Measurements from ENCODE around the gene FLNC. TPM values are rescaled to one million over a fixed set of nuclear protein-coding genes. Genes with fewer than 3 reads are reported as not detected.

Gene FLNC
- total RNA-seq, 1 experiment from 2014 or later: not detected

DNA sequence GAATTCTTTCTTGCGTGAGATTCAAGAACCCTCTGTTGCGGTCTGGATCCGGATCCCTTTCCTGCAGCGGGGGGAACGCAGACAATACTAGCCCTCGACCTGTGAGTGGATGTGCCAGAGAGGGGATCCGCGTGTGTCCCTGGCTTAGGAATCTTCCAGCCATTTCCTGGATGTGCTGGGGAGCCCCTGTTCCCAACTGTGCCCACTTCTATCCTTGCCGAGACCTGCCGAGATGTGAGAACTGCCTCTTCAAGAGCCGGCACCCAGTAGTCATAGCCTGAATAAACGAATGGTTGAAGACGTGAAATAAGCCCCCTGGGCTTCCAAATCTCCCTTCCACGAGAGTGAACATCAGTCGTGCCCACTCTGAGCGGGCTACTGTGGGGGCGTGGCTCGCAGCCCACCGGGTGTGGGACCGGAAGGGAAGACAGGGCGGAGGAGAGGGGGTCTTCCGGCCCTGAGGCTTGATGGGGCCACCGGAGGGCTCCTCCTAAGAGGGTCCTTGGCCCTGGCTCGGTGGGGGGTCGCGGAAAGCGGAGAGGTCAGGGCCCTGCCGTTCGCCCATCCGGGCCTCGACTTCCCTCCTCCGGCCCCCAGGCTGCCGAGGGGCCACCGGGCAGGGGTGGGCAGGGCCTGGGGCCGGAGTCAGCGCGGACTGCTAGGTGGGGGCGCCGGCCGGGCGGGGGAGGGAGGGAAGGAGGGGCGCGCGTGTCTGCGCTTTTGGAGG lies 39.7 kb upstream of the FLNC start:
- no peaks in the 10 kb centered on the region for H3K9me3 ChIP-seq (ENCODE audit: low read length)
- peak overlapping the region; percentile 93 for H3K9ac ChIP-seq (ENCODE audit: low read length)
- H3K36me3 ChIP-seq (ENCODE audit: insufficient read depth, low read length): no peaks in the 10 kb centered on the region
- H4K20me1 ChIP-seq (ENCODE audit: insufficient read depth, low read depth, low read length): no peaks in the 10 kb centered on the region
- H2AFZ ChIP-seq (ENCODE audit: low read length): peak overlapping the region; percentile 82; the same call in 1 of the 2 replicates
- no peaks in the 10 kb centered on the region for H3K9me2 ChIP-seq (replicated peaks; ENCODE audit: insufficient read depth, low read length)
- H3K4me3 ChIP-seq (ENCODE audit: low read length): peak overlapping the region; percentile 97
- no peak overlapping the region for H3K27ac ChIP-seq (ENCODE audit: low read length)
- peaks cover 19% of the 10 kb centered on the region for H3K4me1 ChIP-seq (ENCODE audit: low read length)
- no peaks in the 10 kb centered on the region for H3K27me3 ChIP-seq (ENCODE audit: low read length)
- H3K79me2 ChIP-seq (ENCODE audit: low read length): peaks cover 5% of the 10 kb centered on the region; the same call in 1 of the 2 replicates
- DNase-seq: no peak
- peak overlapping the region; percentile 91 for H3K4me2 ChIP-seq (ENCODE audit: low read depth, low read length, poor library complexity, severe bottlenecking)

DNA sequence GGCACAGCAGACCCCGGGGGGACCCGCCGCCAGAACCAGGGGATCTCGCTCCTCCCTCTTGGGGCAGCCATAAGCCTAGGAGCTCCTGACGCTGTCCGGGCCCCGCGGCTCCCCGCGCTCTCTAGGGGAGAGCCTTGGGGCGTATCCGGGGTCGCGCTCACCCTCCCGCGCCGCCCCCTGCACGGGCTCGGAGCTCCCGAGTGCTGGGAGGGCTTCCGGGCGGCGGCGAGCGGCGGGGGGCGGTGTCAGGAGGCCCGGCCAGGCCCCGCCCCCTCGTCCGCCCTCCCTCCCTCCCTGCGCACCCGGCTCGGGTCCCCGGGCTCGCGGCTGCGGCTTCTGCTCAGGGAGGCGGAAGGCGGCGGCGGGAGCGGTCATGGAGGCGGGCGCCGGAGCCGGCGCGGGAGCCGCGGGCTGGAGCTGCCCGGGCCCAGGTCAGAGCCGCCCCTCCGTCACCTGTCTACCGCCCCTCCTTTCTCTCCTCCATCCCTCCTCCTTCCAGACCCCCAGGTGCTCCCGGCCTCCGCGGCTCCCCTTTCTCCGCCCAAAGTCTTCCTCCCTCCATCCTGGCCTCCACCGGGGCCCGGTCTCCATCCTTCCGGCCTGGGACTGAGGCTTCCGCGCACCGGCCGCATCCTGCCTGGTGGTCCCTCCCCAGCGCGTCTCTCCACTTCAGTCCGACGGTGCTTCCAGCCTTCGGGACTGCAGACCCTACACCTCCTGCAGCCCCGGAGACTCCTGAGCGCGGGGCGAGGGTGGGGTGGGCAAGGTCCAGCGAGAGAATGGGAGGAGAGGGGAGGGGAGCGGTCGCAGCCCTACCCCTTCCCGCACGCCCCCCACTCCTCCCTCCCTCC lies 38.9 kb upstream of the FLNC start, which contains the start of gene CCDC136:
TSS of gene CCDC136 (plus strand) at position 848 of the 851 bp plus-strand sequence. CDS start 444 bp downstream, outside the sequence.
- H3K27me3 ChIP-seq (ENCODE audit: low read length): no peaks in the 10 kb centered on the region
- no peaks in the 10 kb centered on the region for H4K20me1 ChIP-seq (ENCODE audit: insufficient read depth, low read depth, low read length)
- H2AFZ ChIP-seq (ENCODE audit: low read length): peak within 1 kb of the TSS; percentile 97
- peak; percentile 89 for DNase-seq
- H3K27ac ChIP-seq (ENCODE audit: low read length): no peak within 1 kb of the TSS; the same call in 1 of the 2 replicates
- peaks cover 19% of the 10 kb centered on the region for H3K4me1 ChIP-seq (ENCODE audit: low read length)
- H3K9ac ChIP-seq (ENCODE audit: low read length): peak within 1 kb of the TSS; percentile 93
- H3K36me3 ChIP-seq (ENCODE audit: insufficient read depth, low read length): no peaks in the 10 kb centered on the region
- H3K9me2 ChIP-seq (replicated peaks; ENCODE audit: insufficient read depth, low read length): no peaks in the 10 kb centered on the region
- H3K4me2 ChIP-seq (ENCODE audit: low read depth, low read length, poor library complexity, severe bottlenecking): peak within 1 kb of the TSS; percentile 91
- peak within 1 kb of the TSS; percentile 97 for H3K4me3 ChIP-seq (ENCODE audit: low read length)
- no peaks in the 10 kb centered on the region for H3K9me3 ChIP-seq (ENCODE audit: low read length)
- peaks cover 5% of the 10 kb centered on the region; the same call in 1 of the 2 replicates for H3K79me2 ChIP-seq (ENCODE audit: low read length)

DNA sequence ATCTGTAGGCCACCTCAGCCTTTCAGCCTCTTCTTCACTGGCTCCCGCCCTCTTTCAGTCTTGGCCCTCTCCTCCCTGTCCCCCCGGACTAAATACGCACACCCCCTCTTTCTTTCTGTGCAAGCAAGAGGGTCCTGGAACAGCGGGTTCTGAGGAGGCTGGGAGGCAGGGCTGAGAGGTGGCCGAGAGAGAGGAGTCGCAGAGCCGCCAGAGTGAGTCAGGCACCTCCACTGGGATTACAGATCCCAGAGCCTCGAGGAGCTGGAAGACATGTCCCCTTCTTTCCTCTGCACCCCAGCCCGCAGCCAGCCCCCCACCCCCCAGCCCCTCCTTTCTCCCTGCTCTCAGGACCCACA lies 38.3 kb upstream of the FLNC start:
- H3K4me2 ChIP-seq (ENCODE audit: low read depth, low read length, poor library complexity, severe bottlenecking): peak overlapping the region; percentile 91
- H3K9me2 ChIP-seq (replicated peaks; ENCODE audit: insufficient read depth, low read length): no peaks in the 10 kb centered on the region
- no peaks in the 10 kb centered on the region for H3K36me3 ChIP-seq (ENCODE audit: insufficient read depth, low read length)
- H3K4me1 ChIP-seq (ENCODE audit: low read length): peaks cover 19% of the 10 kb centered on the region
- H3K27me3 ChIP-seq (ENCODE audit: low read length): no peaks in the 10 kb centered on the region
- H3K9ac ChIP-seq (ENCODE audit: low read length): peak overlapping the region; percentile 93
- H3K9me3 ChIP-seq (ENCODE audit: low read length): no peaks in the 10 kb centered on the region
- peak; percentile 48 for DNase-seq
- H3K4me3 ChIP-seq (ENCODE audit: low read length): peak overlapping the region; percentile 97
- H3K27ac ChIP-seq (ENCODE audit: low read length): no peak overlapping the region; the same call in 1 of the 2 replicates
- no peaks in the 10 kb centered on the region for H4K20me1 ChIP-seq (ENCODE audit: insufficient read depth, low read depth, low read length)
- H2AFZ ChIP-seq (ENCODE audit: low read length): peak overlapping the region; percentile 97
- H3K79me2 ChIP-seq (ENCODE audit: low read length): peaks cover 5% of the 10 kb centered on the region; the same call in 1 of the 2 replicates

DNA sequence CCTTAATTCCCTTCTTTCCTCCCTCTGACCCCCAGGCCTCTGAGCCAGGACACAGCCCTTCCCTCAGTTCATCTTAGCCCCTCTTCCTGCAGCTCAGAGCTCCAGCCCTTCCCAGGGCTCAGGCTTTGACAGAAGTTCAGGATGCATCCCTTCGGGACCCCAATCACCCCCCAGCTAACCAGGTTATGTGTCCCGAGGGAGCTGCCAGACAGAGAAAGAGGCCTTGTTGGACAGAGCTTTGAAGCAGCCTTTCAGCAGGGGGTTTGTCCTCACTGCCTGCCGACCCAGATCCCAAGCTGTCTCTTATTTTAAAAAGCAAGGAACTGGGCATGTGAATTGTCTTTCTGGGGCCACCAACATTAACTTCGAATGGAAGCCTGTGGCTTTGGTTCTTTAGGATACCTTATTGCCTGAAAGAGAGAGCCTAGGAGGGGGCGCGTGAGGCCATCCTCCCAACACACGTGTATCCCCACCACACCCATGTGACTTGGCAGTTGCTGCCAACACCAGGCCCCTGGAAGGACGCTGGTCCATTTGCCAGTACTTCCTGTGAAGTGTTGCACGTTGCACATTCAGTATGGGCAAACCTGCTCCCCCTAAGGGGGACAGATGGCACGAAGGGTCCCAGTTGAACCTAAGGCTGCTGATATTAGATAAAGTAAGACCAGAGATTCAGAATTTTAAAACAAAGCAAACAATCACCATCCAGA lies 37.6 kb upstream of the FLNC start:
- no peaks in the 10 kb centered on the region for H3K9me2 ChIP-seq (replicated peaks; ENCODE audit: insufficient read depth, low read length)
- H4K20me1 ChIP-seq (ENCODE audit: insufficient read depth, low read depth, low read length): no peaks in the 10 kb centered on the region
- DNase-seq: no peak
- no peak overlapping the region for H3K27ac ChIP-seq (ENCODE audit: low read length)
- H3K9ac ChIP-seq (ENCODE audit: low read length): peak overlapping the region; percentile 93
- peak overlapping the region; percentile 97 for H3K4me3 ChIP-seq (ENCODE audit: low read length)
- H3K79me2 ChIP-seq (ENCODE audit: low read length): peaks cover 5% of the 10 kb centered on the region; the same call in 1 of the 2 replicates
- H3K4me1 ChIP-seq (ENCODE audit: low read length): peaks cover 19% of the 10 kb centered on the region
- H3K27me3 ChIP-seq (ENCODE audit: low read length): no peaks in the 10 kb centered on the region
- H2AFZ ChIP-seq (ENCODE audit: low read length): no peak overlapping the region
- no peaks in the 10 kb centered on the region for H3K9me3 ChIP-seq (ENCODE audit: low read length)
- H3K4me2 ChIP-seq (ENCODE audit: low read depth, low read length, poor library complexity, severe bottlenecking): peak overlapping the region; percentile 91
- no peaks in the 10 kb centered on the region for H3K36me3 ChIP-seq (ENCODE audit: insufficient read depth, low read length)

DNA sequence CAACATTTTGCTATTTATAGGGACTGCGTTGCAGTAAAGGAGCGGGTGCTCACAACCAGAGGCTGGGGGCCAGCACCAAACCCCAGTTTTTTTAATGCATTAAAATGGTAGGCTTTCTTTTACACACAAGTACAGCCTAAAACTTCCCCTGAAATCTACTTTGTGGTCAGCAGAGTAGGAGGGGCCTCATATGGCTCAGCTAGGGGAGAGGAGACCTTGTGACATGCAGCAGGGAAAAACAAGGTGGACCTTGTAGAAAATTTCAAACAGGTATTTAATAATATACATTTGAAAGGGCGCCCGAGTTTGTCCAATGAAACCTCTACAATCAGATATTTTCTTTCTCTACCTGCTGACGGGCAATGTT lies 37.0 kb upstream of the FLNC start:
- Histone ChIP-seq H3K36me3 (ENCODE audit: insufficient read depth, low read length) (no peaks in the 10 kb centered on the region), H3K4me1 (ENCODE audit: low read length) (peaks cover 19% of the 10 kb centered on the region), H3K27ac (ENCODE audit: low read length) (no peak overlapping the region), H3K9me2 (replicated peaks; ENCODE audit: insufficient read depth, low read length) (no peaks in the 10 kb centered on the region), H3K9me3 (ENCODE audit: low read length) (no peaks in the 10 kb centered on the region), H3K4me2 (ENCODE audit: low read depth, low read length, poor library complexity, severe bottlenecking) (peak overlapping the region; percentile 91), H3K27me3 (ENCODE audit: low read length) (no peaks in the 10 kb centered on the region), H3K79me2 (ENCODE audit: low read length) (peaks cover 5% of the 10 kb centered on the region; the same call in 1 of the 2 replicates), H3K9ac (ENCODE audit: low read length) (0 out of 2 replicates have a peak overlapping the region, but pooled peaks have one; percentile 93), H4K20me1 (ENCODE audit: insufficient read depth, low read depth, low read length) (no peaks in the 10 kb centered on the region), H3K4me3 (ENCODE audit: low read length) (no peak overlapping the region), H2AFZ (ENCODE audit: low read length) (no peak overlapping the region)
- no peak for DNase-seq

DNA sequence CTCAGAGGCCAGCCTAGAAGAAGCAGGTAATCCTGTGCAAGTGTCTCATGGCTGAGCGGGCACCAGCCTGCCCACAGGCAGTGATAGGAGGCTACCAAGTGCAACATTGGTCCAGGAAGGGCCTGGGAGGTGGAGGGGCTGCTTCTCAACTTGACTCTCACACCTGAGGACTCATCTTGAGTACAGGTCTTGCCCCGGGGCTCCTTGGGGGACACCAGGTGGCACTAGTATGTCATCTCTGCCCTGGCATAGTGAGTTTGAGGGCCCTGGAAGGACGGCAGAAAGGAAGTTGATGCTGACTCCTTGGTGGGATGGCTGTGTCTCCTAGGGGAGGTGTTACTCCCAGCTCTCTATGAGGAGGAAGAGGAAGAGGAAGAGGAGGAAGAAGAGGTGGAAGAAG lies 36.2 kb upstream of the FLNC start:
- H3K4me3 ChIP-seq (ENCODE audit: low read length): no peak overlapping the region
- peaks cover 5% of the 10 kb centered on the region; the same call in 1 of the 2 replicates for H3K79me2 ChIP-seq (ENCODE audit: low read length)
- no peak overlapping the region for H3K27ac ChIP-seq (ENCODE audit: low read length)
- H2AFZ ChIP-seq (ENCODE audit: low read length): no peak overlapping the region
- no peaks in the 10 kb centered on the region for H3K27me3 ChIP-seq (ENCODE audit: low read length)
- H4K20me1 ChIP-seq (ENCODE audit: insufficient read depth, low read depth, low read length): no peaks in the 10 kb centered on the region
- H3K9ac ChIP-seq (ENCODE audit: low read length): no peak overlapping the region
- no peaks in the 10 kb centered on the region for H3K9me2 ChIP-seq (replicated peaks; ENCODE audit: insufficient read depth, low read length)
- no peaks in the 10 kb centered on the region for H3K36me3 ChIP-seq (ENCODE audit: insufficient read depth, low read length)
- peaks cover 19% of the 10 kb centered on the region for H3K4me1 ChIP-seq (ENCODE audit: low read length)
- H3K9me3 ChIP-seq (ENCODE audit: low read length): no peaks in the 10 kb centered on the region
- no peak overlapping the region for H3K4me2 ChIP-seq (ENCODE audit: low read depth, low read length, poor library complexity, severe bottlenecking)
- peak; percentile 65 for DNase-seq

DNA sequence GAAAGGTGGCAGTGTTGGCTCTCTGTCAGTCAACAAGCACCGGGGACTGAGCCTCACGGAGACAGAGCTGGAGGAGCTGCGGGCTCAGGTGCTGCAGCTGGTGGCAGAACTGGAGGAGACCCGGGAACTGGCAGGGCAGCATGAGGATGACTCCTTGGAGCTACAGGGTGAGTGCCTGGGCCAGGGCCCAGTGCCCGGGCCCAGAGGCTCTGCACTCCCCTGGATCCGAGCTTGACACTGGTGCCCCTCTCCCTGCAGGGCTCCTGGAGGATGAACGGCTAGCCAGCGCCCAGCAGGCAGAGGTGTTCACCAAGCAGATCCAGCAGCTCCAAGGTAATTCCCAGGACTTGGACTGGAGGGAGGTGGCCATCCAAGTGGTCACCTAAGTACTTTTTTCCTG lies 35.8 kb upstream of the FLNC start:
- Histone ChIP-seq H2AFZ (ENCODE audit: low read length) (no peak overlapping the region), H4K20me1 (ENCODE audit: insufficient read depth, low read depth, low read length) (no peaks in the 10 kb centered on the region), H3K27ac (ENCODE audit: low read length) (no peak overlapping the region), H3K4me1 (ENCODE audit: low read length) (peaks cover 22% of the 10 kb centered on the region), H3K4me3 (ENCODE audit: low read length) (no peak overlapping the region), H3K36me3 (ENCODE audit: insufficient read depth, low read length) (no peaks in the 10 kb centered on the region), H3K9me2 (replicated peaks; ENCODE audit: insufficient read depth, low read length) (no peaks in the 10 kb centered on the region), H3K9ac (ENCODE audit: low read length) (no peak overlapping the region), H3K27me3 (ENCODE audit: low read length) (no peaks in the 10 kb centered on the region), H3K9me3 (ENCODE audit: low read length) (no peaks in the 10 kb centered on the region), H3K79me2 (ENCODE audit: low read length) (peaks cover 5% of the 10 kb centered on the region; the same call in 1 of the 2 replicates), H3K4me2 (ENCODE audit: low read depth, low read length, poor library complexity, severe bottlenecking) (no peak overlapping the region)
- no peak for DNase-seq
